Thyroid gland (tissue), 4 donors: ENCODE measurements around the gene PWP2. TPM values are rescaled to one million over a fixed set of nuclear protein-coding genes. Genes with fewer than 3 reads are reported as not detected.

ENCODE experiments used
- DNase-seq, 2 donors: peaks; one replicate each; pipeline ENCODE4 v3.0.0-alpha.2; 2019
- H3K27ac ChIP-seq, 3 donors: fragments of 200-600 bp; sonication (generic); 1 replicate in 2 of 3; 2 replicates in 1 of 3; pipeline ENCODE4 v1.5.1; 2016 to 2019; ENCODE audit warnings: mild to moderate bottlenecking in 1 of 3, moderate library complexity in 1 of 3
- H3K27me3 ChIP-seq: fragments of 200-600 bp; sonication (generic); one replicate; pipeline ENCODE4 v1.5.1; 2019
- H3K36me3 ChIP-seq, 2 donors: fragments of 200-600 bp; sonication (generic); one replicate each; pipeline ENCODE4 v1.5.1; 2016 to 2019
- H3K4me1 ChIP-seq, 2 donors: fragments of 200-600 bp; sonication (generic); one replicate each; pipeline ENCODE4 v1.5.1; 2017 to 2019
- H3K4me3 ChIP-seq, 3 donors: fragments of 200-600 bp; sonication (generic); replicated peaks in 1 of 3; 1 replicate in 2 of 3; 2 replicates in 1 of 3; pipeline ENCODE4 v1.5.1; 2016; ENCODE audit warnings: mild to moderate bottlenecking in 1 of 3
- H3K9me3 ChIP-seq: fragments of 200-600 bp; sonication (generic); one replicate; pipeline ENCODE4 v1.5.1; 2017
- CTCF ChIP-seq, 6 experiments: fragments of 200-600 bp in 3 of 6; fragments of 450-650 bp in 3 of 6; sonication (generic) in 3 of 6; IDR thresholded peaks; one replicate each; pipeline ENCODE4 v1.5.1; 2016 to 2019; ENCODE audit warnings: antibody characterized with exemption in 6 of 6, mild to moderate bottlenecking in 2 of 6, inconsistent platforms in 1 of 6, moderate library complexity in 1 of 6
- POLR2A ChIP-seq, 2 donors: fragments of 450-650 bp; IDR thresholded peaks; one replicate each; pipeline ENCODE4 v1.6.1; 2017; ENCODE audit warnings: antibody characterized with exemption in 2 of 2, mild to moderate bottlenecking in 2 of 2, moderate library complexity in 1 of 2
- whole genome bisulfite sequencing, 2 donors: methylation state at CpG; one replicate each; pipeline ENCODE4 v1.1.5; 2017; 5-methylcytosine and 5-hydroxymethylcytosine counted together
- intact Hi-C: fragments of 100-400 bp; cut with DNase I; formaldehyde crosslinking; loops from one replicate; pipeline ENCODE4 v1.15.1; 2023
- total RNA-seq, 4 donors: library from RNA; depleted of rRNA; stranded (reverse); fragments of >200 nt; gene quantifications; one replicate each; pipeline ENCODE4 v1.2.3, GENCODE V29; 2016

Gene PWP2
- total RNA-seq, 4 donors from 2014 or later, result 5.8 to 20.5 (median 7.0) TPM

- peaks cover 3 to 13% of the 10 kb centered on the region in 2 donors for H3K36me3 ChIP-seq
Measured at GRCh38 chr21:44082648-44083440, 24.4 kb upstream of the PWP2 start.

GRCh38 chr21:44083631-44084291 is 23.4 kb upstream of the PWP2 start:
- TF ChIP-seq POLR2A (IDR thresholded peaks at IDR 0.05) (no peak), CTCF (IDR thresholded peaks at IDR 0.05) (no peak)
- H3K27me3 ChIP-seq, result no peaks in the 10 kb centered on the region
- peaks cover 26 to 34% of the 10 kb centered on the region in 2 donors for H3K4me1 ChIP-seq
- H3K27ac ChIP-seq, result peak overlapping the region; percentile 68 to 88 (median 79)
- peaks cover 12 to 22% of the 10 kb centered on the region in 2 donors for H3K36me3 ChIP-seq
- no peaks in the 10 kb centered on the region for H3K9me3 ChIP-seq
- DNase-seq, result peak; percentile 22 to 28
- 56 to 63% methylated on average over 16 of the region's 16 CpGs for WGBS, 2 donors
- intact Hi-C loops, result no loop called here
- H3K4me3 ChIP-seq, result no peak overlapping the region

More at GRCh38 chr21:44082648-44083440, 24.4 kb upstream of the PWP2 start:
- Histone ChIP-seq H3K27me3 (no peaks in the 10 kb centered on the region), H3K4me3 (no peak overlapping the region), H3K4me1 (peaks cover 27 to 38% of the 10 kb centered on the region in 2 donors), H3K9me3 (no peaks in the 10 kb centered on the region), H3K27ac (peak overlapping the region; percentile 68 to 88 (median 79))
- 75 to 78% methylated on average over 22 to 24 of the region's 24 CpGs for whole genome bisulfite sequencing, 2 donors
- TF ChIP-seq CTCF (IDR thresholded peaks at IDR 0.05) (no peak), POLR2A (IDR thresholded peaks at IDR 0.05) (no peak)
- intact Hi-C loops, result no loop called here
- peak; percentile 70 to 84 for DNase-seq

- Histone ChIP-seq H3K27me3 (no peaks in the 10 kb centered on the region), H3K36me3 (peaks cover 21 to 29% of the 10 kb centered on the region in 2 donors), H3K9me3 (no peaks in the 10 kb centered on the region), H3K4me3 (no peak overlapping the region), H3K27ac (peak overlapping the region; percentile 68 to 88 (median 79)), H3K4me1 (peaks cover 20 to 26% of the 10 kb centered on the region in 2 donors)
- no peak for TF ChIP-seq CTCF (IDR thresholded peaks at IDR 0.05)
- no peak for TF ChIP-seq POLR2A (IDR thresholded peaks at IDR 0.05)
- DNase-seq, result no peak
- WGBS, 2 donors, result 83 to 92% methylated on average over 7 of the region's 7 CpGs
- intact Hi-C loops, result no loop called here
Measured at GRCh38 chr21:44084496-44085241, 22.5 kb upstream of the PWP2 start.

- Histone ChIP-seq H3K4me3 (no peak overlapping the region), H3K4me1 (peaks cover 17 to 20% of the 10 kb centered on the region in 2 donors), H3K36me3 (peaks cover 29 to 38% of the 10 kb centered on the region in 2 donors), H3K27ac (peak overlapping the region in 2 of 3 donors; percentile 79 to 88), H3K9me3 (no peaks in the 10 kb centered on the region), H3K27me3 (no peaks in the 10 kb centered on the region)
- 84% methylated on average over 15 of the region's 15 CpGs for WGBS, 2 donors
- no peak for DNase-seq
- intact Hi-C loops, result no loop called here
- no peak for TF ChIP-seq CTCF (IDR thresholded peaks at IDR 0.05)
- no peak for TF ChIP-seq POLR2A (IDR thresholded peaks at IDR 0.05)
Measured at GRCh38 chr21:44085491-44086321, 21.5 kb upstream of the PWP2 start.
